GM21529 (cell line): ENCODE results near the gene MEI1.
"Not testable (repeated sequence)": the region's sequence is repeated elsewhere in the genome, so short reads cannot be mapped to it uniquely, and the experiment has no call there.

ENCODE experiments used
- ATAC-seq: cut with Tn5 transposase; IDR thresholded peaks from one replicate; pipeline ENCODE4 v1.9.1; 2021; ENCODE audit not compliant: unreplicated experiment

Gene MEI1, protein sequence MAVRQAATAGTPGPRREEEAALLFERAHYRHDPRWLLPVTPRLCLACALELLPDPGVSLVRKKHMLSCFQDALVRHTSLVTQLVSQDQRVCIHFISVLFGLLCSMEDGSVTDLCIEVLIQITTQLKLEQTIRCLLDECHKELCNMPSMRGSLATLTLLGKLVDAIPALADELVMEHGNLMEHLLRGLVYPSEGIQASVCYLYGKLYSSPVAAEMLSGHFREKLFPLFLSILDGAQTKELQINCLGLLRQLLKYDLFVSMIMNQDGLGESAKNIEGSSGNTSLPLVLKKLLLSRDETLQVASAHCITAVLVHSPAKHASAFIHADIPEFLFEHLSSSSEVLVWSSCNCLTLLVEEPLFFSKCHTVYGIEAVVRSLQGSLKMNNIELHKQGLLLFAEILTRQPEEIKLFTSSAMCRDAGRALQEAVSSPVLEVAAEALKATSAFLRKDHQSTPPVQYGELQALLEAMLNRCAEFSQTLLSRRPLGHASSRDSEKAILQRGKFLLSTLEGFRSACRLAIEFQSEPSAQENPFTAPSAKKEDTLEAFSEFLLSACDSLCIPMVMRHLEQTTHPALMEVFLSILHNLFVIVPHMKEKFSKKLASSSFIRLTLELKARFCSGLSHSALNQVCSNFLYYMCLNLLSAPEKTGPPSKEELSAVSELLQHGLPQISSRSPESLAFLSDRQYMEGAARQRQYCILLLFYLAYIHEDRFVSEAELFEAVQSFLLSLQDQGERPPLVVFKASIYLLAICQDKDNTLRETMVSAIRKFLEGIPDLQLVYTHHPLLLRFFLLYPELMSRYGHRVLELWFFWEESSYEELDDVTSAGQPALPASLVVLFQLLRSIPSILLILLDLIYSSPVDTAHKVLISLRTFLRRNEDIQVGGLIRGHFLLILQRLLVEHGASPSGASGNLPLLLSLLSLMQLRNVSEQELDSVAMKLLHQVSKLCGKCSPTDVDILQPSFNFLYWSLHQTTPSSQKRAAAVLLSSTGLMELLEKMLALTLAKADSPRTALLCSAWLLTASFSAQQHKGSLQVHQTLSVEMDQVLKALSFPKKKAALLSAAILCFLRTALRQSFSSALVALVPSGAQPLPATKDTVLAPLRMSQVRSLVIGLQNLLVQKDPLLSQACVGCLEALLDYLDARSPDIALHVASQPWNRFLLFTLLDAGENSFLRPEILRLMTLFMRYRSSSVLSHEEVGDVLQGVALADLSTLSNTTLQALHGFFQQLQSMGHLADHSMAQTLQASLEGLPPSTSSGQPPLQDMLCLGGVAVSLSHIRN

DNA sequence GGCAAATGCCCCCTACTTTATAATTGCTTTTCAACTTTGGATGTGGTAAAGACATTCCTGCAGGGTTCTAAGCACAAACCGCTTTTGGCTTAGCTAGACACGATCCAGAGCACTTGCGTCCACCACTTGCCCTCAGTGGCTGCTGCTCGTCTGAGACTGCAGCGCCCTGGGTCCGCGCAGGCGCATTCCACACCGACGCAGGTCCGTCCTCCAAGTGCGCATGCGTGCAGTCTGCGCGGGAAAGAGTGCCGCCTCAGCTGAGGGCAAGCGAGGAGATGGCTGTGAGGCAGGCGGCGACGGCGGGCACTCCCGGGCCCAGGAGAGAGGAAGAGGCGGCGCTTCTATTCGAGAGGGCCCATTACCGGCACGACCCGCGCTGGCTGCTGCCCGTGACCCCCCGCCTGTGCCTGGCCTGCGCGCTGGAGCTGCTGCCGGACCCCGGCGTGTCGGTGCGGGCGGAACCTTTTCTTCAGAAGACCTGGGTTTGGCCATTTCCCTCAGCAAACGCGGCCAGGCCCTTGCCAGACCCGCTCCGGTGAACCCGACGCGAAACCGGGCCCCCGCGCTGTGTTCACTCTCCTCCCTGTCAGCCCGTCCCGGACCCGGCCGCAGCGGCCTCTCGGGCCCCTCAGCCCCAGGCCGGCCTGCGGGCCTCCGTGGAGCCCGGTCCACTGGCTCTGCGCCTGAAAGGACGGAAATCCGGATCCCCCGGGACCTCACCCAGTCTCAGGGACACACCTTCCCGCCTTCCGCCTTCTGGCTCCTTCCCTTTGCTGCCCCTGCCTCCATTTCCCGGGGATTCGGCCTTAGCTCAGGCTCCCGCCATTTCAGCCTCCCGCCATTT is at the start of gene MEI1:
TSS of gene MEI1 (plus strand) at position 240 of the 844 bp plus-strand sequence. CDS start at position 276, 36 bp downstream.
- ATAC-seq = no peak

DNA sequence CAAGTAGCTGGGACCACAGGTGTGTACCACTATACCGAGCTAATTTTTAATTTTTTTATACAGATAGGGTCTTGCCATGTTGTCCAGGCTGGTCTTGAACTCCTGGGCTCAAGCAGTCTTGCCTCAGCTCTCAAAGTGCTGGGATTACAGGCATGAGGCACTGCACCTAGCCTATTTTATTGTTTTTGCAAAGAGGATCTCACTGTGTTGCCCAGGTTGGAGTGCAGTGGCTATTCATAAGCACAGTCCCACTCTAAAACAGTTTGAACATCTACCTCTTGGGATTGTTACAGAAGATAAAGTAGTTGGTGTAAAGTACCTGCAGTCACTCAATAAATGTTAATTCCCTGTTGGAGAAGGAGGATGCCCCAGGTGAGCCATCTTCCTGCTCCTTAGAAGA is 49.1 kb upstream of the MEI1 start:
- no peak for ATAC-seq

DNA sequence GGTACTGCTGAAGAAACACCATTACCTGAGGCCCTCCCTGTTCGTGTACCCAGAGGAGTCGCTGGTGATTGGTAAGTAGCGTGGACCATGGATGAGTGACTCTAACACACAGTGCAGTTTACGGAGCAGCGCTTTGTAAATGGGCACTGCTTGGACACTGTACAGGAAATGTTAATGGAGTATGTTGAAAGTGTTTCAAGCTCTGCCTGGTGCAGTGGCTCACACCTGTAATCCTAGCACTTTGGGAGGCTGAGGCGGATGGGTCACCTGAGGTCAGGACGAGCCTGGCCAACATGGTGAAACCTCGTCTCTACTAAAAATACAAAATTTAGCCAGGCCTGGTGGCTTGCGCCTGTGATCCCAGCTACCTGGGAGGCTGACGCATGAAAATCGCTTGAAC is 48.5 kb upstream of the MEI1 start:
- no peak for ATAC-seq

DNA sequence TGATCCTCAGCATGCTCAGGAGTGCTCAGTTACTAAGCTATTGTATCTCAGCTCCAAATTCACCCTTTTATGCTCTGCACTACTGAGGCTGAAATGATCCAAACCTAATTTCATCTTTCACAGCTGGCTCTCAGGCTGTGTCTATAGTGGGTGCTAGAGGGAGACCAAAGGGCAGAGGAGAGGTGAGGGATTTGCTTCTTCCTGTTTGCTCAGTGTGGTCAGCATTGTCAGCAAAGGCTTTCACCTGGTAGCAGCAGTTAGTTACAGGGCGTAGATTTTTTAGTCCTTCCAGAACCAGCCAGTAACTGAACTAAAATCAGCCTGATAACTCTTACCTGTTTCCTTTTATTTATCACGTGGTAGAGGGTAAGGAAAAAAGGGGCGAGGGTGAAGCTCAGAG is 45.0 kb upstream of the MEI1 start:
- ATAC-seq = no peak

DNA sequence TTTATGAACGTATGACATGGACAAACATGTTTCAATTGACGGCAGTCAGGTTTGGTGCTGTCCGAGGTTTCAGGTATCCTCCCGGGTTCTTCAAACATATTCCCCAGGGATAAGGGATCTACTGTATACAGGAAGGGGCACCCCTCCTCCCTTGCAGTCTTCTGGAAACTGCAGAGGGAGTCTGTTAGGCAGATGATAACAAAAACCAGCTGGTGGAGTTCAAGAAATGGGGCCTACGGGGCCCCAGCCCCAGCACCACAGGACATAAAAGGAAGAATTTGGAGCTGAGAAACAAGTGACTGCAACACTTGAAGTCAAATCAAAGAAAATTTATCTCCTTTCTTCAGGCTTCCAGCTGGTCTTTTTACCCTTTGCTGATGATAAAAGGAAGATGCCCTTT is 42.7 kb upstream of the MEI1 start:
- ATAC-seq = no peak

DNA sequence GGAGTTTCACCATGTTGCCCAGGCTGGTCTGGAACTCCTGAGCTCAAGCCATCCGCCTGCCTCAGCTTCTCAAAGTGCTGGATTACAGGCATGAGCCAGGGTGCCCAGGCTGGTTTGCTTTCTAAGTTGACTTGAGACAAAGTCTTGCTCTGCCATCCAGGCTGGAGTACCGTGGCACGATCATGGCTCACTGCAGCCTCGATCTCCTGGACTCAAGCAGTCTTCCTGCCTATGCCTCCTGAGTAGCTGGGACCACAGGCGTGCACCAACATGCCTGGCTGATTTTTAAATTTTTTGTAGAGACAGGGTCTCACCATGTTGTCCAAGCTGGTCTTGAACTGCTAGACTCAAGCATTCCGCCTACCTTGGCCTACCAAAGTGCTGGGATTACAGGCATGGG is 41.6 kb upstream of the MEI1 start:
- no peak for ATAC-seq

DNA sequence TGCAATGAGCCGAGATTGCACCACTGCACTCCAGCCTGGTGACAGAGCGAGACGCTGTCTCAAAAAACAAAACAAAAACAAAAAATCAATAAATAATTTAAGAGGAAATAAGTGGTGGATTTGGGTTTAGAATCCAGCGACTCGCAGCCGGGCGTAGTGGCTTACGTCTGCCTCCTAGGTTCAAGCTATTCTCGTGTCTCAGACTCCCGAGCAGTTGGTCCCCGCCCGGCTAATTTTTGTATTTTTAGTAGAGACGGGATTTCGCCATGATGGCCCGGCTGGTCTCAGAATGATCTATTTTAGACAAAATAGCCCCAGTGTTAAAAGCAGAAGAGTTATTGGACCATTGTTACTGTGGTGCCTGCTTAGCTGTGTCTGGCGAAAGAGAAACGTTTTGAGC is 40.4 kb upstream of the MEI1 start:
- no peak for ATAC-seq

DNA sequence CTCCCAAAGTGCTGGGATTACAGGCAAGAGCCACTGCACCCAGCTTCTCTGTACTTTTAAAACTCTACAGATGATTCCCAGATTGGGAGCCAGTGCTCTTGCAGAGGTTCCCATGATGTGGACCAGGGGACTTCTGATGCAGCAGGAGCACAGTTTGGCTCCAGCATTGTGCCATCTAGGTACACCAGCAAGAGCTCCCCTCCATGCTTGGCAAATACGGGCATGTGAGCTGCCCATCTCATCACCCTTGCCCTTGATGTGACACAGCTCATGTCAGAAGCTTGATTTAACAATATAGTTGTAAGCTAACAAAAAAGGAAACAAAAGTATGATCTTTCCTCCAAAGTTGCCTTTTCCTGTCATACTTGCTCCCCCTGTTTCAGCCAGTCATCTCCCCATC is 39.4 kb upstream of the MEI1 start:
- ATAC-seq = no peak

DNA sequence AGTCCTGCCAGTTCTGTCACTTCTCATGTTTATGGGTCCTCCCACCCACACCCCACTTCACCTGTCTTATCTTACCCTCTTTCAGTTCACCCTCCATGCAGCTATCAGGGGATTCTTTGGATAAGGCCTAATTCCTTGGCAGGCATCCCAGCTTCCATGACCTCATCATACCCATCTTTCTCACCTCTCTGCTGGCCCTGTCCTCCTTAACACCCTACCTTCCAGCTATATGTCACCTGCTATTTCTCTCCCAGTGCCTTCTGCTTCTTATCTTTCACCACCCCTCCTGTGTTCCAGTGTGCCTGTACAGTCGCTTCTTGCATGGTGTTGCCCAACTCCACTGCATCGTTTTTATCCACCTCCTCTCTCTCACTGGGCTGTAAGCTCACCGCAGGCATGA is 38.9 kb upstream of the MEI1 start:
- ATAC-seq = no peak

DNA sequence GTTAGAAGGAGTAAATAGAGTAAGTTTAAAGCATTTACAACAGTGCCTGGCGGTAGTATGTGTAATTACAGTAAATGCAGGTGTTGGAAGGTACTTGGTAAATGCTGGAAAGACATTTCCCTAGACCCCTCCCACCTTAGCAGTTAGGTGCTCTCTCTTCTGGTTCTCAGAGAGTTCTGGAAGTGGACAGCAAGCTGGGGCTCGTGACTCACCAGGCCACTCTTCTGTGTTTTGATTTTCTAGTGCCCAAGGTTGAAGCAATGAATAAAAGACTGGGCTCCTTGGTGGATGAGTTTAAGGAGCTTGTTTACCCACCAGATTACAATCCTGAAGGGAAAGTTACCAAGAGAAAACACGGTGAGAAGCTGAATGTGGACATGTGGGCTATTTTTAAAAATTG is 38.2 kb upstream of the MEI1 start:
- ATAC-seq = no peak

DNA sequence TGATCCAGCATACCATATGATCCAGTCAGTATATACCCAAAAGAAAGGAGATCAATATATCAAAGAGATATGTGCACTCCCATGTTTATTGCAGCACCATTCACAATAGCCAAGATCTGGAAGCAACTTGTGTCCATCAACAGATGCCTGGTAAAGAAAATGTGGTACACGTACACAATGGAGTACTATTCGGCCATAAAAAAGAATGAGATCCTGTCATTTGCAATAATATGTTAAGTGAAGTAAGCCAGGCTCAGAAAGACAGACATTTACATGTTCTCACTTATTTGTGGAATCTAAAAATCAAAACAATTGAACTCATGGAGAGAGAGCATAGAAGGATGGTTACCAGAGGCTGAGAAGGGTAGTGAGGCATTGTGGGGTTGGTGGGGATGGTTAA is 37.6 kb upstream of the MEI1 start:
- no peak for ATAC-seq

DNA sequence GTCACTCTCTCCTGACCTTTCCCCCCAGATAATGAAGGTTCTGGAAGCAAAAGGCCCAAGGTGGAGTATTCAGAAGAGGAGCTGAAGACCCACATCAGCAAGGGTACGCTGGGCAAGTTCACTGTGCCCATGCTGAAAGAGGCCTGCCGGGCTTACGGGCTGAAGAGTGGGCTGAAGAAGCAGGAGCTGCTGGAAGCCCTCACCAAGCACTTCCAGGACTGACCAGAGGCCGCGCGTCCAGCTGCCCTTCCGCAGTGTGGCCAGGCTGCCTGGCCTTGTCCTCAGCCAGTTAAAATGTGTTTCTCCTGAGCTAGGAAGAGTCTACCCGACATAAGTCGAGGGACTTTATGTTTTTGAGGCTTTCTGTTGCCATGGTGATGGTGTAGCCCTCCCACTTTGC is 35.7 kb upstream of the MEI1 start:
- ATAC-seq = not testable (repeated sequence)

DNA sequence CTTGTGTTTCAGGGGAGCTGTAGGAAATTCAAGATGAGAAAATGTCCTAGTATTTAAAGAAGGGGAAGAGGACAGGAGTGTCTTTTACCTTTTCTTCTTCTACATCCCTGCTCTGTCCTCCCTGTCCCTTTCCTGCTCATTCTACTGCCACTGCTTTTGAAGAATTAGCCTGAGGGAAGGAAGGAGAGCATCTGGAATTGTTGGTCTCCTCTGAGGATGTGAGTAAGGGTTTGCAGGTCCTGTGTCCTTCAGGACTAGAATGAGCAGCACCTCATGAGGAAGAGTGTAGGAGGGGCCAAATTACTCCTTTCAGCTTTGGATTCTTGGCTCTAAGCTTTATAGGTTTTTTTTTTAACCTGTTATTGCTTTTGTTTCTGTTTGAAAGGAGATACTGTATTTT is 34.8 kb upstream of the MEI1 start:
- no peak for ATAC-seq

DNA sequence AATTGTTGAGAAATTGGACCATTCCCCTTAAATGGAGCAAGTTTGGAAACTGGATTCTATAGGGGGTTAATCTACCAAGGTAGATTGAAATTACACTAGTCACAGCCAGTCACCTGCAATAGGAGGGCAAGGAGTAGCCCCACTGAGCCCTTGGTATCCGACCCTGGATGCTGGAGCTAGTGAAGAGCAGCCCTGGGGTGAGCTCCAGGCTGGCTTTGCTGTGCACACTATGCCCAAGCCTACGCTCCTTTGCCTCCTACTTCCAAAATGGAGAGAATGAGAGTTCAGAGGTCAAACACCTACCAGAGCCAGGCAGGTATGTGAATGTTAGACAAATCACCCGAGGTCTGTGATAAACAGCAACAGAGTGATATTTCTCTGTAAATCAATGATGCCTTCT is 34.4 kb upstream of the MEI1 start:
- no peak for ATAC-seq

DNA sequence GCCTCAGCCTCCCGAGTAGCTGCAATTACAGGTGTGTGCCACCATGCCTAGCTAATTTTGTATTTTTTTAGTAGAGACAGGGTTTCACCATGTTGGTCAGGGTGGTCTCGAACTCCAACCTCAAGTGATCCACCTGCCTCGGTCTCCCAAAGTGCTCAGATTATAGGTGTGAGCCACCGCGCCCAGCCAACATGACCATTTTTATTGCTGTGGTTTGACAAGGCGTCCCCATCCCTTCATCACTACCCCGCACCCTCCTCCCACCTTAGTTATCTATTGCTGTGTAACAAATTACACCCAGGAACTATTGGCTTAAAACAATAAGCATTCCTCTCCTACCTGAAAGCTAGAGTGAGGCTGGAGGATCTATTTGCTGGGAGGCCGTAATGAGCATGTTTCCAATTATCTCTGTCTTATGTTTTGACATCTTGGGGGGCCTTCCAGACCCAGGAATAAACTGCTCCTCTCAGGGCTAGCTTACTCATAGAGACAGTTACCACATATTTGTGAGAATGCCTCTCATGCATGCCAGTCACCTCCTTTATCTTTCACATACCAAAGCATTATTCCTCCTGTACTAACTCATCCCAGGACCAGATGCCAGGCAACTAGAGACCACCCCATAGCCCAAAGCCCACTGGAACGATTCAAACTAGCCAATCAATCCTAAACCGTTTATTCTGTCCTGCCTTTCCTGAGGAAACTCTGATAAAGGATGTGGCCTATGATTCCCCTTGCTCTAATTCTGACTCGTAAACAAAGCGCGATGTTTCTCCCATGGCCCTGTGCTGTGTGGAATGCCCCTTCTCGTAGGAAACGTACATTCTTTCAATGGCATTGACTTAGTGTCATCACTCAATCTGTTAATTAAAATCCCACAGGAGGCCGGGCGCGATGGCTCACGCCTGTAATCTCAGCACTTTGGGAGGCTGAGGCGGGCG is 30.1 kb upstream of the MEI1 start:
- no peak for ATAC-seq

DNA sequence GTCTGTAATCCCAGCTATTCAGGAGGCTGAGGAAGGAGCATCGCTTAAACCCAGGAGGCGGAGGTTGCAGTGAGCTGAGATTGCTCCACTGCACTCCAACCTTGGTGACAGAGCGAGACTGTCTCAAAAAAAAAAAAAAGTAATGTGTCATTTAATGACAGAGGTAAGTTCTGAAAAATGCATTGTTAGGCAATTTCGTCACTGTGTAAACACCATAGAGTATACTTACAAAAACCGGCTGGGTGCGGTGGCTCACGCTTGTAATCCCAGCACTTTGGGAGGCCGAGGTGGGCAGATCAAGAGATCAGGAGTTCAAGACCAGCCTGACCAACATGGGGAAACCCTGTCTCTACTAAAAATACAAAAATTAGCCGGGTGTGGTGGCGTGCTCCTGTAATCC is 27.2 kb upstream of the MEI1 start:
- ATAC-seq = not testable (repeated sequence)

DNA sequence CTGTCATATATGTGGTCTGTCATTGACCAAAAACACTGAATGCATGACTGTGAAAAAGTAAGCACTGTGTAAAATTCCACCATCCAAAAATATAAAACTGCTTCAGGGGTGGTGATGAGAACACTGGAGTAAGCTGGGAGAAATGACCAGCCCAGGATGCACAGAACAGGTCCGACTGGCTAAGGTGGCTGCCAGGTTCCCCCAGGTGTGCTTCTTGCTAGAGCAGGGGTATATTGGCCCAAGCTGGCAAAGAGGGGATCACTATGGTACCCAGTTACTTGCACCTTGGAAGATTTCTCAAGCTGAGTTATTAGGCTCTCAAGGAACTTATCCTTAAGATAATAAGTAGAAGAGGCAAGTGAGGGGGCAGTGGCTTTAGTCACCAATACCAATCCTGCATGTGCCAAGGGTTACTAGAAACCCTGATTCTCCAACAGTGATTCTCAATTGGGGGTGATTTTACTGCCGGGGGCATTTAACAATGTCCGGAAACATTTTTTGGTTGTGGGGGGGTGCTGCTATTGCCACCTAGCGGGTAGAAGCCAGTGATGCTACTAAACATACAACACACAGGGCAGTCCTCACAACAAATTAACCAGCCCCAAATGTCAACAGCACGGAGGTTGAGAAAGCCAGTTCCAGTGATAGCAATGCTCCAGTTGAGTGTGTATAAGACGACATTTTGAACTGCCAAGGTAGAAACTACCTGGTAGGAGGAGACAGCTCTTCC is 26.4 kb upstream of the MEI1 start:
- ATAC-seq = no peak

DNA sequence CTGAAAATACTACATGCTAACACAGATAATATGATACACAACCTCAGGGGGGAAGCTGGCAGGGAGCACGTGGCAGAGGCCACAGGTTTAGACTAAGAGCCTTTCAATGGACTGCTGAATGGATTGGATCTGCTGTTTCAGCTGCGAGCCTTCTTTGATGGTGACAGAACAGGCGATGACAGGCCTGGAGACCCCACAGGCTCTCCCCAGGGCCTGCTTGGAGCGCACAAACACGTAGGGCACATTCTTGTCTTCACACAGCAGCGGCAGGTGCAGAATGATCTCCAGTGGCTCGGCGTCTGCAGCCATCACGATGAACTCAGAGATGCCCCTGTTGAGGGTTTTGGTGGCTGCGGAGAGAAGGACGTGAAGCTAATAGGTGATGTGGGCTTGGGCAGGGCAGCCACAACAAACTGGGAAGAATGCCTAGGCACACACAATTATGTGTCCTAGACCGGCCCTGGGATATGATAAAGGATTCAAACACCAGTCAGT is 24.4 kb upstream of the MEI1 start:
- ATAC-seq = no peak

DNA sequence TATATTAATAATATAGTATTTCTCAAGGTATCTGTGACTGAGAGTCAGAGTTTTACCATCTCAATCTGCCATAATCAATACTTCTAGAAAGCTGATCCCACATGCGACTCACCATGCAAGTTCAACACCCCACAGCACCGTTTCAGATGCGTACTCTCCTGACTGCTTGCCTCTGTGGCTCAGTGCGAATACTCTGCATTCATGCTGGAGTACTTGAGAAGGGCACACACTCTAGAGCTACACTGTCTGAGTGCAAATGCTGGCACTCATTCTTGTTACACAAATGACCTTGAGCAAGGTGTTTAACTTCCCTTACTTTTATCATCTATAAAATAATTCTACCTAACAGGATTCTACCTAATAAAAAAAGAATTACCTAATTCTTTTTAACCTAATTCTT is 23.2 kb upstream of the MEI1 start:
- no peak for ATAC-seq
